Prostate gland (tissue), 2 donors: ENCODE data around the gene ODF4.

Experiments
- CTCF ChIP-seq, 4 experiments: fragments of 200-600 bp in 2 of 4; fragments of 450-650 bp in 2 of 4; sonication (generic) in 2 of 4; IDR thresholded peaks; 1 replicate in 3 of 4; 2 replicates in 1 of 4; pipeline ENCODE4 v1.5.1; 2016 to 2019; ENCODE audit warnings: antibody characterized with exemption in 4 of 4, mild to moderate bottlenecking in 2 of 4, moderate library complexity in 2 of 4
- POLR2A ChIP-seq: fragments of 450-650 bp; IDR thresholded peaks from one replicate; pipeline ENCODE4 v1.6.1; 2016; ENCODE audit warnings: antibody characterized with exemption, mild to moderate bottlenecking
- POLR2AphosphoS5 ChIP-seq: sonication (generic); formaldehyde crosslinking; IDR thresholded peaks from one replicate; pipeline ENCODE4 v1.6.1; 2017; ENCODE audit warnings: antibody characterized with exemption

DNA sequence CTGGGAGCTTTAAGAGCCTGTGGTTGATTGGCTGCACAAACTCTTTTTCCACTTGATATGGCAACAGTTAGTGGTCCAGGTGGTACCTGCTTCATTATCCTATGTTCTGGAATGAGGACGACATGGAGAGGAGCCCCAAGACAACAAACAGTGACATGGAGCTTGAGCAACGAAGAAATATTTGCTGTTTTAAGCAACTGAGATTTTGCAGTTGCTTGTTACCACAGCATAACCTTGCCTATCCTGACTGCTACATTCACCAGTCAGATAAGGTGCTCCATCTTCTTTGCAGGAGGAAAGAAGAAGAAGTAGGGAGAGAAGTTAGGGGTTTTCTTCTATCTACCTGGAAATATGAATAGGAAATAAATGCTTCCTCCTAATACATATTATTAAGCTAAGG is 7.5 kb upstream of the ODF4 start:
- TF ChIP-seq CTCF (IDR thresholded peaks at IDR 0.05) (no peak), POLR2A (no peak), POLR2AphosphoS5 (no peak)
